C4-2B (cell line): Measurements from ENCODE around the gene PDZD2.

Source experiments
- ZFX ChIP-seq: fragments of 450-650 bp; IDR thresholded peaks from 2 replicates; pipeline ENCODE4 v1.6.1; 2017
- TF ChIP-seq, protein P1 (sequence below): fragments of 450-650 bp; conservative IDR thresholded peaks from 2 replicates; pipeline ENCODE4 v1.5.1; 2017; ENCODE audit warnings: mild to moderate bottlenecking

DNA sequence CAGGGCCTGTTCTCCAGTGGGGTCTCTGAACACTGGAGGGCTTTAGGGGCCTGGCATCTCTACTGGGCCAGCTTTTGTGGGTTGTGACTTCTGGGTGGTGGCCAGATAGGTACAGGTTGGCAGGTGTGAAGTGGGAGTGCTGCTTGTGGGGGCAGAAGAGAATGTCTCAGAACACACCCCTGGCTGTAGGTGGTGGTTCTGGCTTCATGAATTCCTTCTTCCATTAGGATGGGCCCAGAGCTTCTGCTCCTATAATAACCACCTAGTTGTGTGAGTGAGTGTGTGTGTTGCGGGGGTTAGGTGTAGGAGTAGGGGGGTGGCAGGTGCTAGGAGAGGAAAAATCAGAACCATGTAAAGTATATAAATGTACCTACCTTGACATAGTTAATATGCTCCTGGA is 1.6 kb downstream of the PDZD2 start:
- TF ChIP-seq, protein P1, sequence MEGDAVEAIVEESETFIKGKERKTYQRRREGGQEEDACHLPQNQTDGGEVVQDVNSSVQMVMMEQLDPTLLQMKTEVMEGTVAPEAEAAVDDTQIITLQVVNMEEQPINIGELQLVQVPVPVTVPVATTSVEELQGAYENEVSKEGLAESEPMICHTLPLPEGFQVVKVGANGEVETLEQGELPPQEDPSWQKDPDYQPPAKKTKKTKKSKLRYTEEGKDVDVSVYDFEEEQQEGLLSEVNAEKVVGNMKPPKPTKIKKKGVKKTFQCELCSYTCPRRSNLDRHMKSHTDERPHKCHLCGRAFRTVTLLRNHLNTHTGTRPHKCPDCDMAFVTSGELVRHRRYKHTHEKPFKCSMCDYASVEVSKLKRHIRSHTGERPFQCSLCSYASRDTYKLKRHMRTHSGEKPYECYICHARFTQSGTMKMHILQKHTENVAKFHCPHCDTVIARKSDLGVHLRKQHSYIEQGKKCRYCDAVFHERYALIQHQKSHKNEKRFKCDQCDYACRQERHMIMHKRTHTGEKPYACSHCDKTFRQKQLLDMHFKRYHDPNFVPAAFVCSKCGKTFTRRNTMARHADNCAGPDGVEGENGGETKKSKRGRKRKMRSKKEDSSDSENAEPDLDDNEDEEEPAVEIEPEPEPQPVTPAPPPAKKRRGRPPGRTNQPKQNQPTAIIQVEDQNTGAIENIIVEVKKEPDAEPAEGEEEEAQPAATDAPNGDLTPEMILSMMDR, result no peak
- TF ChIP-seq ZFX, result no peak
